ENCODE measurements around the gene PNLIPRP3.

PNLIPRP3 gene

GRCh38 chr10:116450861-116451260 is 23.2 kb downstream of the PNLIPRP3 start:
- DNase-seq (ENCODE audit: low read depth in 3 of 3), result no peak

GRCh38 chr10:116451711-116452337 is 24.2 kb downstream of the PNLIPRP3 start:
- DNase-seq (ENCODE audit: low read depth in 3 of 3), result no peak

GRCh38 chr10:116452338-116452720 is 24.7 kb downstream of the PNLIPRP3 start:
- no peak for DNase-seq (ENCODE audit: low read depth in 3 of 3)

- DNase-seq (ENCODE audit: low read depth in 3 of 3), result no peak
Measured at GRCh38 chr10:116457488-116457887, 29.8 kb downstream of the PNLIPRP3 start.

- DNase-seq (ENCODE audit: low read depth in 3 of 3), result no peak
Measured at GRCh38 chr10:116460219-116460618, 32.6 kb downstream of the PNLIPRP3 start.

GRCh38 chr10:116461680-116462079 is 34.0 kb downstream of the PNLIPRP3 start:
- no peak for DNase-seq (ENCODE audit: low read depth in 3 of 3)

GRCh38 chr10:116464257-116464656 is 36.6 kb downstream of the PNLIPRP3 start:
- no peak for DNase-seq (ENCODE audit: low read depth in 3 of 3)

GRCh38 chr10:116465546-116465945 is 37.9 kb downstream of the PNLIPRP3 start:
- DNase-seq (ENCODE audit: low read depth in 3 of 3), result no peak

- DNase-seq (ENCODE audit: low read depth in 3 of 3), result no peak
Measured at GRCh38 chr10:116466715-116467422, 39.2 kb downstream of the PNLIPRP3 start.

GRCh38 chr10:116469437-116469836 is 41.8 kb downstream of the PNLIPRP3 start:
- no peak for DNase-seq (ENCODE audit: low read depth in 3 of 3)

- no peak for DNase-seq (ENCODE audit: low read depth in 3 of 3)
Measured at GRCh38 chr10:116470071-116470470, 42.4 kb downstream of the PNLIPRP3 start.

GRCh38 chr10:116470768-116471415 is 43.2 kb downstream of the PNLIPRP3 start:
- DNase-seq (ENCODE audit: low read depth in 3 of 3), result no peak

GRCh38 chr10:116472891-116473290 is 45.2 kb downstream of the PNLIPRP3 start:
- no peak for DNase-seq (ENCODE audit: low read depth in 3 of 3)

GRCh38 chr10:116475866-116476265 is 48.2 kb downstream of the PNLIPRP3 start:
- no peak for DNase-seq (ENCODE audit: low read depth in 3 of 3)

GRCh38 chr10:116476461-116476860 is 48.8 kb downstream of the PNLIPRP3 start:
- no peak for DNase-seq (ENCODE audit: low read depth in 3 of 3)

GRCh38 chr10:116477986-116478664 is 50.5 kb downstream of the PNLIPRP3 start:
- DNase-seq (ENCODE audit: low read depth in 3 of 3), result no peak

GRCh38 chr10:116486770-116487448 is 59.3 kb downstream of the PNLIPRP3 start:
- DNase-seq (ENCODE audit: low read depth in 3 of 3), result no peak

- no peak for DNase-seq (ENCODE audit: low read depth in 3 of 3)
Measured at GRCh38 chr10:116487522-116488430, 60.1 kb downstream of the PNLIPRP3 start.

- no peak for DNase-seq (ENCODE audit: low read depth in 3 of 3)
Measured at GRCh38 chr10:116489460-116489859, 61.8 kb downstream of the PNLIPRP3 start.

- no peak for DNase-seq (ENCODE audit: low read depth in 3 of 3)
Measured at GRCh38 chr10:116490028-116490662, 62.5 kb downstream of the PNLIPRP3 start.
